IMR-90 (cell line): ENCODE results near the gene L3MBTL4. TPM values are rescaled to one million over a fixed set of nuclear protein-coding genes. Genes with fewer than 3 reads are reported as not detected.
"Not testable (repeated sequence)": the region's sequence is repeated elsewhere in the genome, so short reads cannot be mapped to it uniquely, and the experiment has no call there.

Experiments used
- ATAC-seq: fragments of 200-7000 bp; cut with Tn5 transposase; 2 replicates; pipeline ENCODE4 v1.9.1; 2020; ENCODE audit warnings: low read depth, mild to moderate bottlenecking, moderate library complexity
- BruUV-seq: library from RNA; stranded (reverse); fragments of 400-500 nt; replicated peaks from 2 replicates; lab custom pipeline; 2021; lab: Mats Ljungman, UMichigan
- CTCF ChIA-PET: fragments of 300-600 bp; formaldehyde crosslinking; extraction: SDS; loops from one replicate; lab custom pipeline; 2021; ENCODE audit warnings: antibody characterized with exemption; lab: Yijun Ruan, JAX
- POLR2A ChIA-PET: fragments of 300-600 bp; sonication (Branson Sonifier 250); formaldehyde crosslinking; loops from one replicate; lab custom pipeline; 2022; ENCODE audit warnings: antibody characterized with exemption; ENCODE audit not compliant: unreplicated experiment; lab: Charles Lee
- DNase-seq: peaks from one replicate; pipeline ENCODE4 v3.0.0; 2013
- H2AFZ ChIP-seq: replicated peaks from 2 replicates; pipeline ENCODE3; 2013; ENCODE audit warnings: low read length, mild to moderate bottlenecking; ENCODE audit not compliant: poor library complexity
- H2AK5ac ChIP-seq: 2 replicates; pipeline ENCODE4 v1.6.1; 2013; ENCODE audit warnings: low read depth, low read length, inconsistent platforms
- H2AK9ac ChIP-seq: replicated peaks from 2 replicates; pipeline ENCODE3; 2013; ENCODE audit warnings: mild to moderate bottlenecking, low read depth, low read length, moderate library complexity; ENCODE audit not compliant: poor library complexity
- H2BK120ac ChIP-seq: 2 replicates; pipeline ENCODE4 v1.6.1; 2013; ENCODE audit warnings: low read depth, low read length, inconsistent platforms
- H2BK15ac ChIP-seq: 3 replicates; pipeline ENCODE4 v1.6.1; 2013; ENCODE audit warnings: low read depth, low read length, inconsistent platforms
- H2BK20ac ChIP-seq: 2 replicates; pipeline ENCODE4 v1.6.1; 2013; ENCODE audit warnings: low read depth, mild to moderate bottlenecking, inconsistent platforms, low read length, moderate library complexity
- H2BK5ac ChIP-seq: 2 replicates; pipeline ENCODE4 v1.6.1; 2013; ENCODE audit warnings: mild to moderate bottlenecking, low read depth, low read length, inconsistent platforms; ENCODE audit not compliant: poor library complexity, severe bottlenecking
- H3K14ac ChIP-seq: replicated peaks from 2 replicates; pipeline ENCODE4 v1.6.1; 2013; ENCODE audit warnings: low read depth, low read length, inconsistent platforms
- H3K18ac ChIP-seq: 2 replicates; pipeline ENCODE4 v1.6.1; 2013; ENCODE audit warnings: low read depth, low read length, control low read depth
- H3K23ac ChIP-seq: 2 replicates; pipeline ENCODE4 v1.6.1; 2013; ENCODE audit warnings: low read depth, low read length, inconsistent platforms
- H3K27ac ChIP-seq: 2 replicates; pipeline ENCODE4 v1.5.1; 2013; ENCODE audit warnings: mild to moderate bottlenecking, control low read depth, low read length; ENCODE audit not compliant: insufficient read depth
- H3K27me3 ChIP-seq: 2 replicates; pipeline ENCODE4 v1.6.1; 2013; ENCODE audit warnings: low read length; ENCODE audit not compliant: control insufficient read depth, insufficient read depth
- H3K36me3 ChIP-seq: 2 replicates; pipeline ENCODE4 v1.6.1; 2013; ENCODE audit warnings: low read length, mixed read lengths; ENCODE audit not compliant: control insufficient read depth, insufficient read depth
- H3K4ac ChIP-seq: 2 replicates; pipeline ENCODE4 v1.6.1; 2013; ENCODE audit warnings: low read depth, low read length, inconsistent platforms
- H3K4me1 ChIP-seq: 2 replicates; pipeline ENCODE4 v1.6.1; 2013; ENCODE audit warnings: low read length, mixed read lengths; ENCODE audit not compliant: control insufficient read depth, insufficient read depth
- H3K4me2 ChIP-seq: 2 replicates; pipeline ENCODE4 v1.6.1; 2013; ENCODE audit warnings: low read depth, mild to moderate bottlenecking, control low read depth, low read length, moderate library complexity
- H3K4me3 ChIP-seq: 2 replicates; pipeline ENCODE4 v1.5.1; 2013; ENCODE audit warnings: low read depth, mild to moderate bottlenecking, control low read depth, low read length, moderate library complexity; ENCODE audit not compliant: insufficient read depth
- H3K56ac ChIP-seq: 2 replicates; pipeline ENCODE4 v1.6.1; 2013; ENCODE audit warnings: low read length, inconsistent platforms; ENCODE audit not compliant: insufficient read depth; ENCODE audit errors: extremely low read depth
- H3K79me1 ChIP-seq, 2 experiments: 2 replicates each; pipeline ENCODE4 v1.6.1; 2013; ENCODE audit warnings: low read length in 2 of 2, inconsistent platforms in 1 of 2, low read depth in 1 of 2
- H3K9ac ChIP-seq: 2 replicates; pipeline ENCODE4 v1.6.1; 2013; ENCODE audit warnings: low read depth, low read length, control low read depth
- H3K9me1 ChIP-seq: 2 replicates; pipeline ENCODE4 v1.6.1; 2013; ENCODE audit warnings: low read length, inconsistent platforms; ENCODE audit not compliant: insufficient read depth
- H3K9me3 ChIP-seq: 2 replicates; pipeline ENCODE4 v1.6.1; 2013; ENCODE audit warnings: low read length; ENCODE audit not compliant: control insufficient read depth, insufficient read depth
- H4K20me1 ChIP-seq: 2 replicates; pipeline ENCODE4 v1.6.1; 2013; ENCODE audit warnings: low read length, inconsistent platforms; ENCODE audit not compliant: insufficient read depth
- H4K5ac ChIP-seq: 2 replicates; pipeline ENCODE4 v1.6.1; 2013; ENCODE audit warnings: mild to moderate bottlenecking, low read depth, low read length, control low read depth
- H4K8ac ChIP-seq, 2 experiments: 2 replicates each; pipeline ENCODE4 v1.6.1; 2013; ENCODE audit warnings: low read depth in 2 of 2, low read length in 2 of 2, control low read depth in 1 of 2, inconsistent platforms in 1 of 2
- H4K91ac ChIP-seq: 2 replicates; pipeline ENCODE4 v1.6.1; 2013; ENCODE audit warnings: low read depth, low read length, inconsistent platforms; ENCODE audit not compliant: insufficient read depth
- WGBS, 2 experiments: methylation state at CpG; one replicate each; pipeline versions ENCODE4 v1.1.5 to v1.1.7; 2013; ENCODE audit warnings: missing lambda C conversion rate in 2 of 2; ENCODE audit not compliant: insufficient read length in 1 of 2; ENCODE audit errors: extremely low coverage in 2 of 2; 5-methylcytosine and 5-hydroxymethylcytosine counted together
- dilution Hi-C: fragments of 300-500 bp; cut with HindIII; formaldehyde crosslinking; loops from one replicate; pipeline ENCODE4 v1.14.3; 2018; ENCODE audit warnings: low sequenced_read_pairs; ENCODE audit not compliant: unreplicated experiment
- in situ Hi-C: fragments of 300-500 bp; cut with MboI; formaldehyde crosslinking; loops from 3 replicates; pipeline ENCODE4 v1.14.3; 2019; ENCODE audit warnings: low sequenced_read_pairs, inconsistent platforms, mixed read lengths
- intact Hi-C: fragments of 100-400 bp; cut with micrococcal nuclease; formaldehyde crosslinking; loops from 2 replicates; pipeline ENCODE4 v1.10.0; 2022
- polyA plus RNA-seq, 3 experiments: library from polyadenylated mRNA; depleted of rRNA; stranded (reverse); fragments of >200 nt; gene quantifications; 2 replicates each; pipeline ENCODE4 v1.2.3, GENCODE V29; 2012; ENCODE audit warnings: low replicate concordance in 1 of 3
- total RNA-seq: library from RNA; depleted of rRNA; stranded (reverse); fragments of >200 nt; gene quantifications from 2 replicates; pipeline ENCODE4 v1.2.3, GENCODE V29; 2012

The L3MBTL4 gene
- total and polyA plus RNA-seq, 2 of the 4 experiments (the other 2 are of a cell fraction): under 0.01 to 0.02 TPM

- H2BK15ac ChIP-seq, H3K18ac ChIP-seq, H3K79me1 ChIP-seq, H2BK120ac ChIP-seq, H4K91ac ChIP-seq, H3K9ac ChIP-seq, H3K9me1 ChIP-seq, H3K14ac ChIP-seq, H4K5ac ChIP-seq, H2BK20ac ChIP-seq, H4K20me1 ChIP-seq, DNase-seq, H3K56ac ChIP-seq, H3K4ac ChIP-seq, H3K4me3 ChIP-seq, H2AFZ ChIP-seq, H3K27ac ChIP-seq, H3K9me3 ChIP-seq, H3K23ac ChIP-seq, POLR2A ChIA-PET, in situ Hi-C loops, CTCF ChIA-PET, H3K4me2 ChIP-seq, H3K36me3 ChIP-seq, H4K8ac ChIP-seq, H2AK5ac ChIP-seq, ATAC-seq, dilution Hi-C loops, H3K4me1 ChIP-seq, BruUV-seq, H2BK5ac ChIP-seq, H2AK9ac ChIP-seq: not testable (repeated sequence)
- WGBS, 2 experiments: no CpG with 5 or more reads among the region's 8 CpGs
- intact Hi-C loops: loop anchor here (10.0 kb wide), 1 partner anchor 534 kb away; no protein-coding TSS in a partner anchor
- H3K27me3 ChIP-seq: peaks cover 16% of the 10 kb centered on the region
These were observed 6.2 kb downstream of the L3MBTL4 start for GRCh38 chr18:6408543-6408942.
